Measurements from ENCODE around the gene TMEM82. TPM values are rescaled to one million over a fixed set of nuclear protein-coding genes. Genes with fewer than 3 reads are reported as not detected.

The TMEM82 gene
- total RNA-seq, 6 experiments from 2014 or later, result not detected

DNA sequence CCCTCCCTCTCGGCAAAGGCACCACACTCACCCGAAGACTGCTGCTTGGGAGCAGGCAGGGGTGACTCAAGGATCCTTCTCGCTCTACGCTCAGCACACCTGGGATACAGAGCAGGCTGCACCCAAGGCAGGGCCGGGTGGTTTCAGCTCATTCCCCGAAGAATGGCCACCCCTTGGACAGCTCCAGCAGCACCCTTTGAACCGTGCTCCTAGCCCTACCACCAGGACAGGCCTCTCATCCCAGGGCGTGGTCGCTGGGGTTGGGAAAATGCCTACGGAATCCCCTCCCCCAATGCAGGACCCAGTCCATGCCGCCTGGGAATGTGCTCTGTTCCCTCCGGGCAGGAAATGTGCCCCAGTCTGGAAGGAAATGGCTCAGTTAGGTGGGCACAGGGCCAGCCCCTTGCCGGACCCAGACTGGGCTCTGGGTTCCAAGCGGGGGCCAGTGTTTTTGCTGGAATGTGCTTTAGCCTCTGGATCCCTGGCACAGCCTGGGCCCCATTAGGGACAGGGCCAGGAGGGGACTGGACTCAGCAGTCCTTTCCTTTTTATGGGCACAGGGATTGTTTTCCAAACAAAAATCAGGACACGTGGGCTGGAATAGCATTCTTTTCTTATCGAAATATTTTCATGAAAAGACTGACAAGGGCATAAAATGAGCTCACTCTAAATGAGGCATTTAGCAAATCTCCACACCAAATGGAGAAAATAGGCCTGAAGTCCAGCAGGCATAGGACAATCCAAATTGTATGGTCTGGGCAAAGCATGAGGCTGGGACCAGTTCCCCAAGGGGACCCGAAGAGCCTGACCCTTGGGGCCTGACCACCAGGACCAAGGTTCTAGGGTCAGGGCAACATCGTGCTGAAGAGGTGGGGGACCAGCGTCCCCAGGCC is 7.3 kb downstream of the TMEM82 start:
- TF ChIP-seq, protein P1, sequence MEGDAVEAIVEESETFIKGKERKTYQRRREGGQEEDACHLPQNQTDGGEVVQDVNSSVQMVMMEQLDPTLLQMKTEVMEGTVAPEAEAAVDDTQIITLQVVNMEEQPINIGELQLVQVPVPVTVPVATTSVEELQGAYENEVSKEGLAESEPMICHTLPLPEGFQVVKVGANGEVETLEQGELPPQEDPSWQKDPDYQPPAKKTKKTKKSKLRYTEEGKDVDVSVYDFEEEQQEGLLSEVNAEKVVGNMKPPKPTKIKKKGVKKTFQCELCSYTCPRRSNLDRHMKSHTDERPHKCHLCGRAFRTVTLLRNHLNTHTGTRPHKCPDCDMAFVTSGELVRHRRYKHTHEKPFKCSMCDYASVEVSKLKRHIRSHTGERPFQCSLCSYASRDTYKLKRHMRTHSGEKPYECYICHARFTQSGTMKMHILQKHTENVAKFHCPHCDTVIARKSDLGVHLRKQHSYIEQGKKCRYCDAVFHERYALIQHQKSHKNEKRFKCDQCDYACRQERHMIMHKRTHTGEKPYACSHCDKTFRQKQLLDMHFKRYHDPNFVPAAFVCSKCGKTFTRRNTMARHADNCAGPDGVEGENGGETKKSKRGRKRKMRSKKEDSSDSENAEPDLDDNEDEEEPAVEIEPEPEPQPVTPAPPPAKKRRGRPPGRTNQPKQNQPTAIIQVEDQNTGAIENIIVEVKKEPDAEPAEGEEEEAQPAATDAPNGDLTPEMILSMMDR (IDR thresholded peaks at IDR 0.05), result no peak
- Mint-ChIP-seq H3K27ac (peak overlapping the region; percentile 40), H3K27me3 (ENCODE audit: insufficient read depth) (peaks cover 2% of the 10 kb centered on the region), H3K9me3 (no peaks in the 10 kb centered on the region), H3K4me3 (no peak overlapping the region), H3K36me3 (ENCODE audit: low read depth) (no peaks in the 10 kb centered on the region), H3K4me1 (ENCODE audit: low read depth) (peaks cover 17% of the 10 kb centered on the region)
- DNase-seq, result no peak

DNA sequence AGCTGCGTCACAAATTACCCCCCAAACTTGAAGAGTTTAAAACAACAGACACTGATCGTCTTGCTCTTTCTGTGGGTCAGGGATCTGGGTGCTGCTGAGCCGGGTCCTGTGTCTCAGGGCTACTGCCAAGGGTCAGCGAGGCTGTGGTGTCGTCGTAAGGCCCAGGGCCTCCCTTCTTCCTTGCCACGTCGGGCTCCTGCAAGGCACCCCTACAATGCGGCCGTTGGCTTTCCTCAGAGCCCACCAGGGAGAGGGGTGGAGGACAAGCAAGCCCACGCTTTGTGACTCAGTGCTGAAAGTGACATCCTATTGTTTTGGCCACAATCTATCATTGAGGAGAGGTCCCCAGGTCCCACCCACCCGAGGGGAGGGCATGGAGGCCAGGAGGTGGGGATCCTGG is 8.6 kb downstream of the TMEM82 start:
- no peaks in the 10 kb centered on the region for H3K9me3 Mint-ChIP-seq
- H3K27me3 Mint-ChIP-seq (ENCODE audit: insufficient read depth), result peaks cover 2% of the 10 kb centered on the region
- DNase-seq, result no peak
- H3K36me3 Mint-ChIP-seq (ENCODE audit: low read depth), result no peaks in the 10 kb centered on the region
- no peak overlapping the region for H3K27ac Mint-ChIP-seq
- H3K4me3 Mint-ChIP-seq, result no peak overlapping the region
- TF ChIP-seq, protein P1 (IDR thresholded peaks at IDR 0.05), result no peak
- H3K4me1 Mint-ChIP-seq (ENCODE audit: low read depth), result peaks cover 25% of the 10 kb centered on the region

DNA sequence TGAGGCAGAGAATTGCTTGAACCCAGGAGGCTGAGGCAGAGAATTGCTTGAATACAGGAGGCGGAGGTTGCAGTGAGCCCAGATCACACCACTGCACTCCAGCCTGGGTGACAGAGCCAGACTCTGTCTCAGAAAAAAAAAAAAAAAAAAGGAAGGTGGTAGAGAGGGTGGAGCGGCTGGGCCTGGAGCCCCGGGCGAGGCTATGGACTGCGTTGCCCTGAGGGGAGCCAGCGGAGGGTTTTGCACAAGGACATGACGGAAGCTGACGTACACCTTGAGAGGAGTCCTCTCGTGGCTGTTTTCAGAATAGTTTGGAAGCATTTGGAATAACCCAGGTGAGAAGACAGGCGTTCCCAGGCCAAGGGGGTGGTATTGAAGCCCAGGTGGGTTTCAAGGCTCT is 9.4 kb downstream of the TMEM82 start:
- Mint-ChIP-seq H3K9me3 (no peaks in the 10 kb centered on the region), H3K4me1 (ENCODE audit: low read depth) (peaks cover 30% of the 10 kb centered on the region), H3K27ac (no peak overlapping the region), H3K4me3 (no peak overlapping the region), H3K36me3 (ENCODE audit: low read depth) (no peaks in the 10 kb centered on the region), H3K27me3 (ENCODE audit: insufficient read depth) (peaks cover 2% of the 10 kb centered on the region)
- no peak for DNase-seq
- TF ChIP-seq, protein P1 (IDR thresholded peaks at IDR 0.05), result no peak

DNA sequence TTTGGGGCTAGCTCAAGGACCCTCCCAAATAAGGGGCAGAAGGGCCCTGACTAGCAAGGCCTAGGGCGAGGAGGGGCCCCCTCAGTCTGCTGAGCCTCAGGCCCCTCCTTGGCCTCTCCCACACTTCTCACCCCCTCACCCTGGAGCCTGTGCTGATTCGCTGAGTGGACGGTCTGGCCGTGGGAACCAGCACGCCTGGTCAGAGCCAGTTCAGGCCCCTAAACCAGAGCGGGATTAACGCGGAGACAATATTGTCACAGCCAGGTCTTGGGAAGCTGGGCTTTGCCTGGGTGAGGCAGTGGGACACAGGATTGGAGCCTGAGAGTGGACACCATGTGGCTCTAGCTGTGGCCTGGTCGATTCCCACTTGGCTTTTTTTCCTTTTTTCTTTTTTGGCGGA is 11.5 kb downstream of the TMEM82 start:
- Mint-ChIP-seq H3K27me3 (ENCODE audit: insufficient read depth) (peaks cover 2% of the 10 kb centered on the region), H3K9me3 (no peaks in the 10 kb centered on the region), H3K4me1 (ENCODE audit: low read depth) (peaks cover 35% of the 10 kb centered on the region), H3K4me3 (no peak overlapping the region), H3K27ac (no peak overlapping the region), H3K36me3 (ENCODE audit: low read depth) (no peaks in the 10 kb centered on the region)
- TF ChIP-seq, protein P1 (IDR thresholded peaks at IDR 0.05), result no peak
- no peak for DNase-seq

DNA sequence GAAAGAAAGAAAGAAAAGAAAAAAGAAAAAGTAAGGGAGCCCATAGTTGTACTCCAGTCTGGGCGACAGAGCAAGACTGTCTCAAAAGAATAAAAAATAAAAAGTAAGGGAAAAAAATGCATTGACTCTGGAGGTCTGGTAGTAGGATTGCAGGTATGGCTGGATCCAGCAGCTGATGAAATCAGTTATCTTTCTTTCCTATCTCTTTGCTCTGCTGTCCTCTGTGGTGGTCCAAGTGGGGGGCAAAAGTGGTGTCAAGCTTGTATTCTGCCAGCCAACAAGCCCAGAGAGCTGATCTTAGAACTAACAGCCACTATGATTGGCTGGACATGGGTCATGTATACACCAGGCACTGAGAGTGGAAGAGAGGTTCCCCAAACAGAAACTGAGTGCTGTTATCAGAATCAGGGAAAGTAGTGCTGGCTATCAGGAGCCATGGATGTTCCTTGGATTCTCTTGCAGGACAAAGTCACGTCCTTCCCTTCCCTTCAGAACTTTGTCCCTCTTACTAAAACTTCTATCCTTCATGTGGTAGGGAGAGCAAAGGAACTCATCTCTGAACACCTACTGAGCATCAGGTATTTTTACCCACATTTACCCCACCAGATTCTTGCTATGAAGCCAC is 12.8 kb downstream of the TMEM82 start:
- no peak overlapping the region for H3K4me3 Mint-ChIP-seq
- no peak for DNase-seq
- H3K36me3 Mint-ChIP-seq (ENCODE audit: low read depth), result no peaks in the 10 kb centered on the region
- H3K9me3 Mint-ChIP-seq, result no peaks in the 10 kb centered on the region
- H3K27me3 Mint-ChIP-seq (ENCODE audit: insufficient read depth), result peaks cover 2% of the 10 kb centered on the region
- TF ChIP-seq, protein P1 (IDR thresholded peaks at IDR 0.05), result no peak
- H3K4me1 Mint-ChIP-seq (ENCODE audit: low read depth), result peaks cover 27% of the 10 kb centered on the region
- H3K27ac Mint-ChIP-seq, result no peak overlapping the region

All from HFFc6 (cell line).